ENCODE data around the gene ALK.

DNA sequence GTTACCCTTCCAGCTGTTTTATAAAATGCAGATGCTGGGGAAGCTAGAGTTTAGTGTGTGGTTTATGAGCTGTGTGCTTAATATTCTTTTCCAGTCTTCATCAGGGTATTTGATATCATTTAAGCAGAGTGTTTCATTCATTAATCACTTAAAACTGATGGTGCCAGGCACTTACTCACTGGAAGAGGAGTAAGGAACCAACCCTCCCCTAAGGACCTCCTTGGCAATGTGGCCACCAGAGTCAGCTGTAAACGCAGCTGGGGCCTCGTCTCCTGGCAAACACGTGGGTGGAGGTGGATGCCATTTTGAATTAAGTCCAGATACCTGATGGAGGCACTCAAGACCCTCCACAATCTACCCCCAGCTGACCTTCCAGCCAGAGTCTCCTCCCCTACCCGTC, 474.5 kb downstream of the ALK start:
- TF ChIP-seq, protein P1, sequence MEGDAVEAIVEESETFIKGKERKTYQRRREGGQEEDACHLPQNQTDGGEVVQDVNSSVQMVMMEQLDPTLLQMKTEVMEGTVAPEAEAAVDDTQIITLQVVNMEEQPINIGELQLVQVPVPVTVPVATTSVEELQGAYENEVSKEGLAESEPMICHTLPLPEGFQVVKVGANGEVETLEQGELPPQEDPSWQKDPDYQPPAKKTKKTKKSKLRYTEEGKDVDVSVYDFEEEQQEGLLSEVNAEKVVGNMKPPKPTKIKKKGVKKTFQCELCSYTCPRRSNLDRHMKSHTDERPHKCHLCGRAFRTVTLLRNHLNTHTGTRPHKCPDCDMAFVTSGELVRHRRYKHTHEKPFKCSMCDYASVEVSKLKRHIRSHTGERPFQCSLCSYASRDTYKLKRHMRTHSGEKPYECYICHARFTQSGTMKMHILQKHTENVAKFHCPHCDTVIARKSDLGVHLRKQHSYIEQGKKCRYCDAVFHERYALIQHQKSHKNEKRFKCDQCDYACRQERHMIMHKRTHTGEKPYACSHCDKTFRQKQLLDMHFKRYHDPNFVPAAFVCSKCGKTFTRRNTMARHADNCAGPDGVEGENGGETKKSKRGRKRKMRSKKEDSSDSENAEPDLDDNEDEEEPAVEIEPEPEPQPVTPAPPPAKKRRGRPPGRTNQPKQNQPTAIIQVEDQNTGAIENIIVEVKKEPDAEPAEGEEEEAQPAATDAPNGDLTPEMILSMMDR (IDR thresholded peaks at IDR 0.05; ENCODE audit: low read length), result no peak
- TF ChIP-seq EZH2 (IDR thresholded peaks at IDR 0.05; ENCODE audit: borderline replicate concordance, low read length), result no peak
